Activated CD4-positive, alpha-beta T cell treated with anti-CD3 and anti-CD28 coated beads, Interleukin-2, amount 50 U/mL, for 48 hours (primary cell): ENCODE results near the gene RNU5B-1.

Experiments
- DNase-seq, 2 experiments: peaks; one replicate each; pipeline ENCODE4 v3.0.0-alpha.2; 2020

Gene RNU5B-1

GRCh38 chr15:65329288-65329983 lies 25.0 kb downstream of the RNU5B-1 start:
- DNase-seq = no peak

DNA sequence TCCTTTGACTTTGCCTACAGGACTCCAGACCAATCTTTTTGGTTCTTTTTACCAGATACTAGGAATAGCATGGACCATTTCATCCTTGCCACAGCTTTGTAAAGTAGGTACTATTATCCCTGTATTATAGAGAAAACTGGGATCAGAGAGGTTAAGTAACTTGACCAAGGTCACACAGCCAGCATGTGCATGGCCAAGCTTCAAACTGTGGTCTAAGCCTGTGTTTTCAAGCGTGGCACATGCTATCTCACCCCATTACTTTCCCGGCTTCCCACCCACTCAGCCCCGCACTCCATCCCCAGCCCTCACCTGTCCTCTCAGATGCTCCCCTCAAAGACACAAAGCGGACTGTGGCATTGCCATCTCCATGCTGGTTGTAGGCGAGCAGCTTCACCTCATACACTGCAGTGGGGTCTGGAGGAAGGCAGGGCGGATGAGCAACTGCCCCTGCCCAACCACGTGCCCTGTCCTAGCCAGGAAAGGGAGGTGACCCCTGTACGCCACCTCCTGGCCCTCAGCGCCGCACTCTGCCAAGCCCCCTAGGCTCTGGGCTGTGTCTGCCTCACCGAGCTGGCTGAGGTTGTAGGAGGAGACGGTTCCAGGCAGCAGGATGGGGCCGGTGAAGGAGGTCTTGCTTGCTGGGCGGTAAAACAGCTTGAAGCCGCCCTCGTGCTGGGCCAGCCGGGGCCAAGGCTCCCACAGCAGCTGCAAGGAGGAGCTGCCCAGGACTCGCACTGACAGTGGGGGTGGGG lies 25.7 kb downstream of the RNU5B-1 start:
- no peak for DNase-seq

DNA sequence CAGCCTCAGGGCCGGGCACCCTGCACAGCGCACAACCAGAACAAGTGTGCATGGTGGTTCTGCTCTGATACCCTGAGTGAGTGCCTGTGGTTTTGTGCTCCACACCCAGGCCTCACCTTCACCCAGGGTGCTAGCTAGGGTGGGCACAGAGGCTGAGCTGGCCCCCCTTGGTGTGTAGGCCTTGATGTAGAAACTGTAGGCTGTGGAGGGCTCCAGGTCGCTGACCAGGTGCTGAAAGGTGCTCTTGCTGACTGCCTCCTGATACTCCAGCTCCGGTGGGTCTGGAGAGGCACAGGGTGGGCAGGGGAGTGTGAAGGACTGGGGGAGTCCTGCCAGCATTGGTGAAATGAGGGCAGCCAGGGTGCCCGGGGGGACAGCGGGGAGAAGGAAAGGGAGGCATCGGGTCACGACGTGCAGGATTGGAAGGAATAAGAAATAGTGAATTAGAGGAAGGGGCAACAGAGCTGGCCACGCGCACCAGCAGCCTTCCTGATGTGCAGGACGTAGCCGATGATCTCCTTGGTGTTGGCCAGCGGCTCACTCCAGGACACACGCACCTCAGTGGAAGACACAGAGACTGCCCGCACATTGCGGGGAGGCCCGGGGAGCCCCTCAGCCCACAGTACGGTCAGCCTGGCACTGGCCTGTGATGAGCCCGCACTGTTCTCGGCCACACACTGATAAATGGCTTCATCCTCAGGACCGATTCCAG lies 26.6 kb downstream of the RNU5B-1 start:
- DNase-seq = no peak

GRCh38 chr15:65331811-65332210 lies 27.3 kb downstream of the RNU5B-1 start:
- DNase-seq = no peak

DNA sequence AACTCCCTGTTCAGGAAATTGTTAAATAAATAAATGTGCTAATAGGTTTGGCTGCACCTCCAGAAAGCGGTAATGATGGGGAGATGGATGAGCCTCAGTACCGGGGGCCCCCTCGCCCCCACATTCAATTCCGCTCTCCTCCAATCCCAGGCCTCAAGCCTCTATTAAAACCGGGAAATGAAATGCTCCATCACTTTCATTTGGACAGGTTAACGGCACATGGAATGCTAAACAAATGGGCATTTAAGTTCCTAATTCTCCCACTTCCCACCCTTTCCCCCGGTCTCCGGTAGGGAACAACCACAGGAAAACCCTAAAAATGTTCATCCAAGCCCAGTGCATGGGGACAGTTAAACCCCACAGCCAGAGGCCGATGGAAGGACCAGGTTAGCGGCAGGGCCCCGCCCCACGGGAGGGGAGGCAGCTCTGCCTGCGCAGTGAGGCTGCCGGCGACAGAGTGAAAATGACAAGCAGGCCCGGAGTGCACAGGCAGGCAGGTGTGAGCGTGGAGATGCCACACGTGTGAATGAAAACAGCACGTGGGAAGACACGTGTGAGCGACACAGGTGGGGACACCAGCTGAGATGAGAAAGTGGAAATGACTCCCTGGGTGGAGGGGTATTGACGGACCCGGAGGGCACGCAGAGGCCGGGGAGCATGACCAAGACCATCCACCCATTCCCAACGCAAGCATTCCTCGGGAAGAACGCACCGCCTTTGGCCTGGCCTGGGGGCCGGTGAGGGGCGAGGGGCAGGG lies 28.1 kb downstream of the RNU5B-1 start:
- no peak for DNase-seq

DNA sequence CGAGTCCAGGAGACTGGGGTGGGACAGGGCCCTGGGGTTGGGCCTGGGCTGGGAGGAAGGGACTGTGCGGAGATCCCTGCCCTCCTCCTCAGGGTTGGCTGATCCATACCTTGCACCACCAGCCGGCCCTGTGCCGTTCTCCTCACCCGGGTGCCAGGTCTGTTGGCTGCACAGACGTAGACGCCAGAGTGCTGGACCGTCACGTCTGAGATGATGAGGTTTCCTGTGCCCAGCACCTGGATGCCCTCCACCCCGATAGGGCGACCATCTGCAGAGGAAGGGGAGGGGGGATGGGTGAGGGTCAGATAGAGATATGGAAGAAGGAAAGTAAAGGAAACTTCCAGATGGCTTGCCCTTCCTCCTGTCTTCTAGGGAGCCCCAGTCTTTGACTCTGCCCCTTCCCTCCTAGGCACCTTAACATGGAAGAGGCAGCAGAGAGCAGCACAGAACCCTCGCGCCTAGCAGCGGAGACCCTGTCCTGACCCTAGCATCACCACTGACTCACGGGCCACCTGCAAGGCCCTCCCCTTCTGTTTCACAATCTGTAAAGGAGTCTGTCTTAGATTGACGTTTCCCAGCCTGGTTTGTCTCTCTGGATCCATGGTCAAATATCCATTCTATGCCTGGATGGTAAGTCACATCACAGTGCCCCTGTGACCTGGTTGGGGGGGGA lies 28.8 kb downstream of the RNU5B-1 start:
- no peak for DNase-seq

DNA sequence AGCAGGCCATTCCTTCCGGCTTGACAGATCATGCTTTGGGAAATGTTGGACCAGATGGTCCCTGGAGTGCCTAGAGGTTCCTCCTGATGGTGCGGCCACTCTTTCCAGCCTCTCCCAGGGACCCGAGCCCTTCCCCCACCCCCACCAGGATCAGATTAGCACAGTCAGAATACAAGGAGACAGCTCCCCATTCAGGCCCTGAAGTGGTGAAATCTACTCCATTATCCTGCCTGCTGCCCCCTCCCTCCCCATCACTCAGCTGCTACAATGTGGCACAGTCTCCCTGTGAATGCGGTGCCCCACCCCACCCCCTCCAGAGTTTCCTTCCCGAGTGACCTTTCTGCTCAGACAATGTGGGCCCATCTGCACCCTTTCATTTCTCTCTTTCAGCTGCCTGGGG lies 29.4 kb downstream of the RNU5B-1 start:
- no peak for DNase-seq

DNA sequence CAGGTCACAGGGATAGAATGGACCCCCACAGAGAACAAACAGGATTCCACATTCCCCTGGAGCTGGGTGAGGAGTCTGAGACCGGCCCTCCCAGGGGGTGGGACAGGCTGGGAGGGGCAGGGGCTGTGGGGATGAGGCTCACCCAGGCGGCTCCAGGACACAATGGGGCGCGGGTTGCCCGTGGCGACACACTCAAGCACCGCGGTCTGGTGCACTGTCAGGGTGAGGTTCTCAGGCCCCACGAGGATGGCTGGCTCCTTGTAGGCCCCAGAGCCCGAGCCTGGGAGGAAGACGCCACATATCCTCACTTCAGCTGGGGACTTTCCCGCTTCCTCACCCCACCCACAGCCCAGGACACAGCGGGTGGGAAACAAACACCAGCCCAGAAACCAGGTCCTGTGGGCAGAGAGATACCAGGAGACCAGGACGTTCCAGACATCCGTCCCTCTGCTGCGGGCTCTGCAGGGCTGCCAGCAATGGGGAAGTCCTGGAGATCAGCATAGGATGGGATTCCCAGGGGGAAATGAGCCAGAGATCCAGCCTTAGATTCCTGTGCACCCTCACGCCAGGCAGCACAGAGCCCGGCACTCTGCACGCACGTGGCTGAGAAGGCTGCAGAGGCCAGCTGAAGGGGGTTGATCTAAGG lies 30.2 kb downstream of the RNU5B-1 start:
- DNase-seq = no peak

GRCh38 chr15:65335278-65336055 lies 31.0 kb downstream of the RNU5B-1 start:
- DNase-seq = no peak

- DNase-seq = no peak
Observed at GRCh38 chr15:65336493-65337435, 32.3 kb downstream of the RNU5B-1 start.

GRCh38 chr15:65337436-65338070 lies 33.1 kb downstream of the RNU5B-1 start:
- no peak for DNase-seq

- DNase-seq = no peak
Observed at GRCh38 chr15:65338366-65338765, 33.9 kb downstream of the RNU5B-1 start.

- DNase-seq = no peak
Observed at GRCh38 chr15:65338823-65339222, 34.3 kb downstream of the RNU5B-1 start.

DNA sequence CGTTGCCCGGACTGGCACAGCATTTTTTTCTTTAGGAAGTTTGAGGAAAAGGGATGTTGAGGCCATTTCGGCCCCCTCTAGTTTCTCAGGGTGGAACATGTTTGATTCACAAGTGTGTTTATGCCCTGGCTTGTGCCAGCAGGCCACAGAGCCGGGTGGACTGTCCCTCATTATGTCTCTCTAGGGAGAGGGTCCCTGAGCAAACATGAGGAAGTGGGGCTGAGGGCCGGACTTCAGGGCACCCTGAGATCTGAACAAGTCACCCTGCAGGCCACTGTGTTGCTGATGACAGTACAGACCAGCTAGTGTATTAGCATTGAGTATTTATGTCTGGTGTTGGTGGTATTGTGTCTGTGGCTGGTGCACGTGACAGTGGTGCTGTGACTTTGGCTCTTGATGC lies 34.9 kb downstream of the RNU5B-1 start:
- no peak for DNase-seq

DNA sequence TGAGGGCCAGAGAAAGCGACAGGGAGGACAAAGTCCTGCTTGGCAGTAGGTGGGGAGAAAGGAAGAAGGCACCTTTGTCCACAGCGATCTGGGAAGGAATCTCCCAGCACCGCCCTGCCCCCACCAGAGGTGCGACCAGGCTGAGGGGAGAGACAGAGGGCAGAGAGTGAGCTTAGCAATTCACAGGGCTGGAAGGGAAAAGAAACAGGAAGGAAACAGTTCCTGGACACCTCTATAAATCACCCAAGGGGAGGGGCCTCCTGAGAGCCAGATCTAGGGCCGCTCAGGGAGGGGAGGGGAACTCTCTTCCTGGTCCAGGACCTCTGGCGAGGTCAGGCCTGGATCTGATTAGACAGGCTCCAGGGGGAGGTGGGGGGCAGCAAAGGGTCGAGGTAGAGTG lies 35.4 kb downstream of the RNU5B-1 start:
- no peak for DNase-seq

GRCh38 chr15:65342493-65342892 lies 38.0 kb downstream of the RNU5B-1 start:
- no peak for DNase-seq

DNA sequence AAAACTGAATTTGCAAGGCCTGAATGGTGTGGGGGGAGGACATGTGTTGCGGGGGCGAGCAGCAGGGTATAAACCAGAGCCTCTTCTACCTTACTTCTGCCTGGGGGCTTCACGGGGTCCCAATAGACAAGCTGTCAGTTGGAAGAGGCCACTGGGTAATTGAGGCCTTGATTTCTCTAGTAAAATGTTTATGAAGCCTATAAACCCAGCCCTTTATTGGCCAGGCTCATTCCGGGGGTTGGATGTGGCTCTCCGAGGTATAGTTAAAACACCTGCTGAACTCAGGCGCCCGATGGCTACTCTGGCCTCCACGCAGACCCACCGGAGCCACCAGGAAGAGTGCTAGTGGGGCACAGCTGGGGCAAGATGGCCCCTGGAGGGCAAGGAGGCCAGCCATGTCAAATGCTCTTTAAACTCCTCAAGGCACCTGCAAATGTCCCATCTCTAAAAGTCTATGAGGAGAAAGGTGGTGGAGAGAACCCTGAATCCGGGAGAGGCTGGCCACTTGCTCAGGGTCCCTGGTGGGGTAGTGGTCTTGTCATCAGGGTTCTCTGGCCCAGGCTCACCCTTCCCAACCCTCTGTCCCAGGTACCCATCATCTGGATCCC lies 39.0 kb downstream of the RNU5B-1 start:
- no peak for DNase-seq

- no peak for DNase-seq
Observed at GRCh38 chr15:65344214-65344913, 39.9 kb downstream of the RNU5B-1 start.

DNA sequence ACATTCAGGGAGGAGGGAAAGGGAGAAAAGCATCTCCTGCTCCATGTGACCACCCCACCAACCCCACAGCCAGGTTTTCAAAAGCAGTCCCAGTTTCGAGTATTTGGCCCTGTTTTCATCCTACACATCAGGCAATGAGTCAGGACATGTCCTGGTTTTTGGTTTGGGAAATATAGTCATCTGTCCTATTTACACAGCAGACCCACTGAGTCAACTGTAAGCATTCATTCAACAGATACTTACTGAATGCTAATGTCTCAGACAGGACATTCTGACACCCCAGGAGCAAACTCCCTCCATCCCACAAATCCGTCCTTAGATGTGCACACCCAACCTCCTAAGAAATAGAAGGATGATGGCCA lies 40.4 kb downstream of the RNU5B-1 start:
- DNase-seq = no peak
